Erythroblast (primary cell): ENCODE results near the gene HOXB5.

Experiments used
- DNase-seq, 2 experiments: peaks; one replicate each; lab custom pipeline; 2025; lab: John Stamatoyannopoulos, UW
- GATA1 ChIP-seq: IDR thresholded peaks from 2 replicates; pipeline ENCODE4 v1.6.1; 2011; ENCODE audit warnings: low read depth, mild to moderate bottlenecking, control low read depth, low read length, moderate library complexity
- POLR2A ChIP-seq: IDR thresholded peaks from 2 replicates; pipeline ENCODE4 v1.6.1; 2011; ENCODE audit warnings: mild to moderate bottlenecking, low read length

The HOXB5 gene

GRCh38 chr17:48561884-48562810 lies 31.4 kb downstream of the HOXB5 start:
- TF ChIP-seq POLR2A (no peak), GATA1 (no peak)
- peak in 1 of 2 experiments; percentile 10 for DNase-seq

- no peak for TF ChIP-seq GATA1
- TF ChIP-seq POLR2A: no peak
- no peak for DNase-seq
Observed at GRCh38 chr17:48559840-48560817, 33.5 kb downstream of the HOXB5 start.

- DNase-seq: no peak
- no peak for TF ChIP-seq GATA1
- no peak for TF ChIP-seq POLR2A
Observed at GRCh38 chr17:48559122-48559839, 34.3 kb downstream of the HOXB5 start.

GRCh38 chr17:48558831-48559121 lies 34.8 kb downstream of the HOXB5 start:
- TF ChIP-seq GATA1: no peak
- no peak for TF ChIP-seq POLR2A
- no peak for DNase-seq

- TF ChIP-seq POLR2A (no peak), GATA1 (no peak)
- DNase-seq: no peak
Observed at GRCh38 chr17:48558057-48558830, 35.3 kb downstream of the HOXB5 start.

- no peak for DNase-seq
- TF ChIP-seq GATA1 (no peak), POLR2A (no peak)
Observed at GRCh38 chr17:48556576-48557401, 36.8 kb downstream of the HOXB5 start.

- no peak for DNase-seq
- no peak for TF ChIP-seq POLR2A
- no peak for TF ChIP-seq GATA1
Observed at GRCh38 chr17:48556229-48556575, 37.4 kb downstream of the HOXB5 start.

- TF ChIP-seq GATA1: no peak
- TF ChIP-seq POLR2A: no peak
- DNase-seq: peak; percentile 16 to 19
Observed at GRCh38 chr17:48555258-48556228, 38.0 kb downstream of the HOXB5 start.

GRCh38 chr17:48554412-48555257 lies 38.9 kb downstream of the HOXB5 start:
- DNase-seq: no peak
- TF ChIP-seq GATA1 (no peak), POLR2A (no peak)

GRCh38 chr17:48553826-48554225 lies 39.8 kb downstream of the HOXB5 start:
- no peak for DNase-seq
- TF ChIP-seq POLR2A (no peak), GATA1 (no peak)
